Measurements from ENCODE around the gene ERGIC1. TPM values are rescaled to one million over a fixed set of nuclear protein-coding genes. Genes with fewer than 3 reads are reported as not detected.

The ERGIC1 gene
- total RNA-seq, 1 experiment from 2014 or later = 77.0 TPM

DNA sequence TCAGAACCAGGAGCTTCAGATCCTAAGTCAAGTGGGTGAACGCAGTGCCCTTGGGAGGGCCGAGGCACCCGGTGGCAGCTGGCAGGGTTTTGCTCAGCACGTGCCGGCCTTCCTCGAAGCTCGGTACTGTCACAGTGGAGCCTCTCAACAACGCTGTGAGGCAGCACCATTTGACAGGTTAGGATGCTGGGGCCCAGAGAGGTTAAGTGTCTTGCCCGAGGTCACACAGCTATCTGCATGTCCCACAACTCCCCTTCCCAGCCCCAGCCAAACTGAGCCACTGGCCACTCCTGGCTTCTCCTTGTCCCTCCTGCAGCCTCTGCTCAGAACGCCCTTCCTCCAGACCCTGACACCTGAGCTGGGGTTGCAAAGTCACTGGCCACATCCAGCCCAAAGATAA is 81.5 kb downstream of the ERGIC1 start:
- Histone ChIP-seq H2AK5ac (ENCODE audit: insufficient read length, low read length) (no peak overlapping the region), H3K23ac (ENCODE audit: insufficient read length, low read depth, low read length) (no peak overlapping the region), H3K27ac (ENCODE audit: insufficient read length, low read depth, low read length) (no peak overlapping the region), H4K91ac (ENCODE audit: insufficient read length, low read depth, low read length) (no peak overlapping the region), H4K20me1 (ENCODE audit: control insufficient read depth, insufficient read depth, insufficient read length) (no peaks in the 10 kb centered on the region), H3K4me2 (ENCODE audit: insufficient read depth, insufficient read length, low read length) (no peak overlapping the region), H3K56ac (ENCODE audit: insufficient read length, low read depth, low read length) (no peak overlapping the region), H2BK12ac (ENCODE audit: insufficient read length, low read depth, low read length) (no peak overlapping the region), H2BK20ac (ENCODE audit: low read depth, low read length, poor library complexity, severe bottlenecking) (no peak overlapping the region), H2BK5ac (ENCODE audit: insufficient read length, low read length) (no peak overlapping the region), H3K27me3 (ENCODE audit: insufficient read depth, low read length) (no peaks in the 10 kb centered on the region), H3K79me2 (ENCODE audit: insufficient read depth, low read length) (no peaks in the 10 kb centered on the region), H4K8ac (replicated peaks; ENCODE audit: insufficient read length, low read depth, low read length) (no peak overlapping the region), H3K14ac (ENCODE audit: insufficient read depth, low read length) (no peak overlapping the region), H3K23me2 (ENCODE audit: insufficient read length, low read depth, low read length, poor library complexity, severe bottlenecking) (no peaks in the 10 kb centered on the region), H3K79me1 (ENCODE audit: insufficient read depth, low read depth, low read length, poor library complexity, severe bottlenecking) (no peaks in the 10 kb centered on the region), H4K5ac (ENCODE audit: insufficient read length, low read depth, low read length) (no peak overlapping the region), H2BK15ac (ENCODE audit: low read depth, low read length) (no peak overlapping the region), H3K4me1 (ENCODE audit: insufficient read depth, low read length) (no peaks in the 10 kb centered on the region), H2BK120ac (ENCODE audit: low read depth, low read length, poor library complexity, severe bottlenecking) (no peak overlapping the region), H2AFZ (ENCODE audit: low read length) (no peak overlapping the region), H3K9me3 (ENCODE audit: control insufficient read depth, low read depth, low read length) (no peaks in the 10 kb centered on the region), H3K9ac (ENCODE audit: extremely low read depth, insufficient read length, low read length) (no peak overlapping the region), H3K4ac (ENCODE audit: low read depth, low read length) (no peak overlapping the region), H3T11ph (ENCODE audit: low read length) (no peak overlapping the region), H3K18ac (ENCODE audit: insufficient read length, low read depth, low read length) (no peak overlapping the region)
- no CpG with 5 or more reads among the region's 10 CpGs for WGBS (ENCODE audit: extremely low coverage, insufficient read length, low lambda C conversion rate)
- TF ChIP-seq, protein P1, sequence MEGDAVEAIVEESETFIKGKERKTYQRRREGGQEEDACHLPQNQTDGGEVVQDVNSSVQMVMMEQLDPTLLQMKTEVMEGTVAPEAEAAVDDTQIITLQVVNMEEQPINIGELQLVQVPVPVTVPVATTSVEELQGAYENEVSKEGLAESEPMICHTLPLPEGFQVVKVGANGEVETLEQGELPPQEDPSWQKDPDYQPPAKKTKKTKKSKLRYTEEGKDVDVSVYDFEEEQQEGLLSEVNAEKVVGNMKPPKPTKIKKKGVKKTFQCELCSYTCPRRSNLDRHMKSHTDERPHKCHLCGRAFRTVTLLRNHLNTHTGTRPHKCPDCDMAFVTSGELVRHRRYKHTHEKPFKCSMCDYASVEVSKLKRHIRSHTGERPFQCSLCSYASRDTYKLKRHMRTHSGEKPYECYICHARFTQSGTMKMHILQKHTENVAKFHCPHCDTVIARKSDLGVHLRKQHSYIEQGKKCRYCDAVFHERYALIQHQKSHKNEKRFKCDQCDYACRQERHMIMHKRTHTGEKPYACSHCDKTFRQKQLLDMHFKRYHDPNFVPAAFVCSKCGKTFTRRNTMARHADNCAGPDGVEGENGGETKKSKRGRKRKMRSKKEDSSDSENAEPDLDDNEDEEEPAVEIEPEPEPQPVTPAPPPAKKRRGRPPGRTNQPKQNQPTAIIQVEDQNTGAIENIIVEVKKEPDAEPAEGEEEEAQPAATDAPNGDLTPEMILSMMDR (conservative IDR thresholded peaks at IDR 0.05) = no peak
- Mint-ChIP-seq H3K27me3 (ENCODE audit: low read depth) (peaks cover 2% of the 10 kb centered on the region), H3K4me3 (no peak overlapping the region), H3K27ac (no peak overlapping the region), H3K9me3 (no peaks in the 10 kb centered on the region), H3K36me3 (ENCODE audit: insufficient read depth in 1 of 3, low read depth in 3 of 3) (peaks cover 21 to 70% (median 67%) of the 10 kb centered on the region in 3 experiments; a peak in 6 of 7 replicates), H3K4me1 (no peaks in the 10 kb centered on the region)
- DNase-seq = no peak

Data from H9 (cell line).